AG09309 (cell line): ENCODE results near the gene TIAM1.

Experiments used
- DNase-seq: peaks from one replicate; pipeline ENCODE4 v3.0.0-alpha.2; 2010; ENCODE audit warnings: low read depth
- H3K4me3 ChIP-seq: 2 replicates; pipeline ENCODE4 v1.5.1; 2011; ENCODE audit warnings: mild to moderate bottlenecking, low read depth, low read length, moderate library complexity; ENCODE audit not compliant: control insufficient read depth
- CTCF ChIP-seq: IDR thresholded peaks from 2 replicates; pipeline ENCODE4 v1.5.1; 2011; ENCODE audit warnings: mild to moderate bottlenecking, low read depth, low read length, inconsistent platforms; ENCODE audit not compliant: insufficient read depth, control insufficient read depth; ENCODE audit errors: missing control alignments

The TIAM1 gene

GRCh38 chr21:31329456-31330143 is 14.5 kb downstream of the TIAM1 start:
- TF ChIP-seq CTCF, result no peak
- no peak for DNase-seq

GRCh38 chr21:31326522-31327242 is 17.4 kb downstream of the TIAM1 start:
- DNase-seq, result no peak
- no peak overlapping the region; the same call in 1 of the 2 replicates for H3K4me3 ChIP-seq
- no peak for TF ChIP-seq CTCF

More at GRCh38 chr21:31329456-31330143, 14.5 kb downstream of the TIAM1 start:
- H3K4me3 ChIP-seq, result no peak overlapping the region

- no peak for TF ChIP-seq CTCF
- no peak for DNase-seq
- no peak overlapping the region for H3K4me3 ChIP-seq
These were observed 25.1 kb downstream of the TIAM1 start for GRCh38 chr21:31318971-31319370.

- DNase-seq, result no peak
- H3K4me3 ChIP-seq, result no peak overlapping the region
- TF ChIP-seq CTCF, result no peak
These were observed 26.4 kb downstream of the TIAM1 start for GRCh38 chr21:31317688-31318087.

- no peak for DNase-seq
- TF ChIP-seq CTCF, result no peak
- no peak overlapping the region for H3K4me3 ChIP-seq
These were observed 27.4 kb downstream of the TIAM1 start for GRCh38 chr21:31316488-31317169.

- no peak overlapping the region for H3K4me3 ChIP-seq
- TF ChIP-seq CTCF, result no peak
- no peak for DNase-seq
These were observed 28.0 kb downstream of the TIAM1 start for GRCh38 chr21:31316072-31316471.
